H1 (cell line): Measurements from ENCODE around the gene CBARP. TPM values are rescaled to one million over a fixed set of nuclear protein-coding genes. Genes with fewer than 3 reads are reported as not detected.

Experiments
- CTCF ChIA-PET: fragments of 300-600 bp; sonication (Branson Sonifier 250); formaldehyde crosslinking; loops from one replicate; lab custom pipeline; 2021; ENCODE audit not compliant: partially characterized antibody; lab: Charles Lee
- POLR2A ChIA-PET: fragments of 300-600 bp; sonication (Branson Sonifier 250); formaldehyde crosslinking; loops from one replicate; lab custom pipeline; 2021; ENCODE audit warnings: inconsistent platforms; ENCODE audit not compliant: partially characterized antibody; lab: Charles Lee
- DNase-seq, 2 experiments: peaks; one replicate each; pipeline versions ENCODE4 v3.0.0 to v3.0.0-alpha.2; 2010 to 2022; ENCODE audit warnings: low spot score in 2 of 2, low read depth in 1 of 2, mixed read lengths in 1 of 2
- FAIRE-seq: peaks from 2 replicates; lab custom pipeline; 2011; peaks lifted over from hg19 to GRCh38; lab: Jason Lieb, UNC
- H2AFZ ChIP-seq: 2 replicates; pipeline ENCODE4 v1.8.1; 2012; ENCODE audit warnings: low read length, inconsistent platforms
- H2AK5ac ChIP-seq: 2 replicates; pipeline ENCODE4 v1.6.1; 2013; ENCODE audit warnings: low read depth, low read length
- H2BK120ac ChIP-seq: replicated peaks from 2 replicates; pipeline ENCODE3; 2013; ENCODE audit warnings: low read depth, low read length, inconsistent platforms
- H2BK12ac ChIP-seq: 2 replicates; pipeline ENCODE4 v1.6.1; 2013; ENCODE audit warnings: low read depth, low read length
- H2BK15ac ChIP-seq: 2 replicates; pipeline ENCODE4 v1.6.1; 2013; ENCODE audit warnings: low read length
- H2BK20ac ChIP-seq: 2 replicates; pipeline ENCODE4 v1.6.1; 2013; ENCODE audit warnings: low read length
- H2BK5ac ChIP-seq: 2 replicates; pipeline ENCODE4 v1.6.1; 2013; ENCODE audit warnings: low read depth, low read length
- H3K14ac ChIP-seq: 2 replicates; pipeline ENCODE4 v1.6.1; 2013; ENCODE audit warnings: inconsistent platforms; ENCODE audit not compliant: insufficient read length
- H3K18ac ChIP-seq: 2 replicates; pipeline ENCODE4 v1.6.1; 2013; ENCODE audit warnings: low read length; ENCODE audit errors: extremely low read depth
- H3K23ac ChIP-seq: 2 replicates; pipeline ENCODE4 v1.6.1; 2013; ENCODE audit warnings: inconsistent platforms; ENCODE audit not compliant: insufficient read length
- H3K23me2 ChIP-seq: 2 replicates; pipeline ENCODE4 v1.6.1; 2013; ENCODE audit warnings: low read depth, low read length
- H3K27ac ChIP-seq: 2 replicates; pipeline ENCODE4 v1.6.1; 2011; ENCODE audit warnings: low read depth, low read length, inconsistent platforms
- H3K27me3 ChIP-seq, 4 experiments: replicated peaks in 1 of 4; 1 replicate in 1 of 4; 2 replicates in 3 of 4; pipeline versions ENCODE4 v1.6.1 to v1.8.1; 2011 to 2013; ENCODE audit warnings: low read length in 3 of 4, mild to moderate bottlenecking in 3 of 4, inconsistent platforms in 2 of 4, mixed read lengths in 2 of 4, moderate library complexity in 1 of 4; ENCODE audit not compliant: control insufficient read depth in 3 of 4, insufficient read depth in 3 of 4; ENCODE audit errors: extremely low read depth in 1 of 4
- H3K36me3 ChIP-seq, 4 experiments: 2 replicates each; pipeline versions ENCODE4 v1.6.1 to v1.8.1; 2011 to 2013; ENCODE audit warnings: mild to moderate bottlenecking in 4 of 4, low read length in 3 of 4, moderate library complexity in 2 of 4, control low read depth in 1 of 4, inconsistent platforms in 1 of 4; ENCODE audit not compliant: insufficient read depth in 4 of 4, control insufficient read depth in 2 of 4
- H3K4ac ChIP-seq: replicated peaks from 2 replicates; pipeline ENCODE3; 2013; ENCODE audit warnings: low read length, low read depth, mixed read lengths, inconsistent platforms; ENCODE audit not compliant: insufficient read length
- H3K4me1 ChIP-seq, 4 experiments: replicated peaks in 1 of 4; 1 replicate in 1 of 4; 2 replicates in 3 of 4; pipeline versions ENCODE4 v1.6.1 to v1.8.1; 2011 to 2013; ENCODE audit warnings: low read length in 3 of 4, inconsistent platforms in 2 of 4, mixed read lengths in 1 of 4; ENCODE audit not compliant: insufficient read depth in 4 of 4, control insufficient read depth in 3 of 4
- H3K4me2 ChIP-seq, 2 experiments: 2 replicates each; pipeline versions ENCODE4 v1.6.1 to v1.8.1; 2011 to 2013; ENCODE audit warnings: low read depth in 2 of 2, low read length in 2 of 2, control low read depth in 1 of 2, inconsistent platforms in 1 of 2, mild to moderate bottlenecking in 1 of 2; ENCODE audit not compliant: insufficient read depth in 1 of 2
- H3K4me3 ChIP-seq, 4 experiments: fragments of 200-600, 300-600 bp in 1 of 4; sonication (generic), shearing (Covaris generic), sonication (Bioruptor Twin) in 1 of 4; 2 replicates each; pipeline versions ENCODE4 v1.5.1 to v1.8.1; 2011 to 2016; ENCODE audit warnings: low read length in 4 of 4, low read depth in 3 of 4, control low read depth in 2 of 4, inconsistent platforms in 2 of 4, mild to moderate bottlenecking in 2 of 4, mixed read lengths in 1 of 4, moderate library complexity in 1 of 4; ENCODE audit not compliant: insufficient read depth in 2 of 4; ENCODE audit errors: extremely low read depth in 1 of 4
- H3K56ac ChIP-seq: replicated peaks from 2 replicates; pipeline ENCODE3; 2013; ENCODE audit warnings: low read depth, mild to moderate bottlenecking, mixed read lengths, low read length, inconsistent platforms; ENCODE audit not compliant: insufficient read length
- H3K79me1 ChIP-seq: 2 replicates; pipeline ENCODE4 v1.6.1; 2013; ENCODE audit warnings: low read depth, low read length, control low read depth
- H3K79me2 ChIP-seq, 2 experiments: 2 replicates each; pipeline versions ENCODE4 v1.6.1 to v1.8.1; 2012 to 2013; ENCODE audit warnings: low read length in 2 of 2, mild to moderate bottlenecking in 2 of 2, inconsistent platforms in 1 of 2; ENCODE audit not compliant: insufficient read depth in 2 of 2, control insufficient read depth in 1 of 2
- H3K9ac ChIP-seq, 4 experiments: replicated peaks in 1 of 4; 1 replicate in 1 of 4; 2 replicates in 3 of 4; pipeline versions ENCODE4 v1.6.1 to v1.8.1; 2011 to 2013; ENCODE audit warnings: low read depth in 3 of 4, low read length in 3 of 4, control low read depth in 2 of 4, mild to moderate bottlenecking in 2 of 4, moderate library complexity in 2 of 4, inconsistent platforms in 1 of 4; ENCODE audit errors: extremely low read depth in 1 of 4
- H3K9me3 ChIP-seq, 2 experiments: 2 replicates each; pipeline versions ENCODE4 v1.6.1 to v1.8.1; 2012 to 2013; ENCODE audit warnings: mild to moderate bottlenecking in 2 of 2, moderate library complexity in 2 of 2, control low read depth in 1 of 2, inconsistent platforms in 1 of 2, low read depth in 1 of 2, low read length in 1 of 2, mixed read lengths in 1 of 2; ENCODE audit not compliant: insufficient read depth in 2 of 2
- H4K20me1 ChIP-seq, 2 experiments: replicated peaks in 1 of 2; 2 replicates each; pipeline versions ENCODE3 to v1.8.1; 2011 to 2013; ENCODE audit warnings: inconsistent platforms in 2 of 2, low read length in 2 of 2, mild to moderate bottlenecking in 1 of 2; ENCODE audit not compliant: insufficient read depth in 2 of 2, control insufficient read depth in 1 of 2
- H4K5ac ChIP-seq: 2 replicates; pipeline ENCODE4 v1.6.1; 2013; ENCODE audit warnings: low read length, low read depth, mixed read lengths, inconsistent platforms; ENCODE audit not compliant: insufficient read length
- H4K8ac ChIP-seq: 2 replicates; pipeline ENCODE4 v1.8.0; 2013; ENCODE audit warnings: mild to moderate bottlenecking, moderate library complexity, low read length, inconsistent platforms; ENCODE audit not compliant: insufficient read depth; ENCODE audit errors: extremely low read depth
- H4K91ac ChIP-seq: replicated peaks from 2 replicates; pipeline ENCODE3; 2013; ENCODE audit warnings: low read length, mixed read lengths, inconsistent platforms; ENCODE audit not compliant: insufficient read length
- RFX5 ChIP-seq: IDR thresholded peaks from 2 replicates; pipeline ENCODE4 v1.6.1; 2011; ENCODE audit warnings: low read depth, low read length, improper control_type of control experiment, borderline replicate concordance
- WGBS, 2 experiments: shearing (Covaris generic) in 1 of 2; methylation state at CpG; one replicate each; pipeline versions ENCODE4 v1.1.6 to v1.1.7; 2013 to 2015; ENCODE audit warnings: low lambda C conversion rate in 2 of 2, mixed read lengths in 2 of 2, inconsistent platforms in 1 of 2, low coverage in 1 of 2, missing lambda C conversion rate in 1 of 2; ENCODE audit not compliant: insufficient replicate concordance in 2 of 2, insufficient coverage in 1 of 2, insufficient read length in 1 of 2; ENCODE audit errors: extremely low coverage in 1 of 2, missing lambda C conversion rate in 1 of 2; 5-methylcytosine and 5-hydroxymethylcytosine counted together
- polyA plus RNA-seq, 7 experiments: library from polyadenylated mRNA; depleted of rRNA in 3 of 7; stranded (reverse) in 5 of 7; unstranded in 2 of 7; fragments of >200 nt in 5 of 7; fragments of 200-250 nt in 2 of 7; gene quantifications; 1 replicate in 5 of 7; 2 replicates in 1 of 7; 4 replicates in 1 of 7; pipeline versions ENCODE4 v1.2.1 to v1.2.3, GENCODE V29; 2011 to 2013; ENCODE audit warnings: missing spikeins in 2 of 7, mixed read lengths in 2 of 7
- total RNA-seq: library from RNA; stranded (reverse); fragmentation: NEBNext Ultra II Directional; extraction: Animal tissue kit (Norgen Biotek cat#: 25700); gene quantifications from 2 replicates; pipeline ENCODE4 v1.2.1, GENCODE V29; 2021

Gene CBARP
- total and polyA plus RNA-seq, 2 of the 8 experiments (the other 6 are each of a cell fraction or from before 2014, with no cell fraction given): 4.9 to 14.7 TPM

DNA sequence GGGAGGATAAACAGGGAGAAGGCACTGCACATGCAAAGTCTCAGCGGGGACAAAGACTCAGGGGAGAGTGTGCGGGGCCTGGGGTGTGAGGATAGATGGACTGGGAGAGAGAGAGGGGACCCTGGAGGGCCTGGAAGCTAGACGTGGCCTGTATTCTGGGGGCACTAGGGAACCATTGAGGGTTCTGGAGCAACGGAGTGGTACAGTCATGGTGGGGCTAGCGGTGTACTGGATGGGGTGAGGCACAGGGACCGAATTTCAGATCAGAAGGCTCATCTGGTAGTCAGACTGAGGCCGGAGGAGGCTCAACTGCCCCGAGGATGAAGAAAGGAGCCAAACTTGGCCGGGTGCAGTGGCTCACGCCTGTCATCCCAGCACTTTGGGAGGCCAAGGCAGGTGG is 55.7 kb downstream of the CBARP start:
- Histone ChIP-seq H3K36me3 (no peaks in the 10 kb centered on the region), H2BK15ac (peak overlapping the region; percentile 88; the same call in 1 of the 2 replicates), H2BK120ac (no peak overlapping the region), H3K9ac (peak overlapping the region in 2 of 4 experiments; percentile 29 to 47; a peak in 2 of 7 replicates), H3K4me3 (no peak overlapping the region), H3K27me3 (no peaks in the 10 kb centered on the region), H3K18ac (peak overlapping the region; percentile 62; the same call in 1 of the 2 replicates), H3K23ac (no peak overlapping the region), H3K14ac (no peak overlapping the region), H2AFZ (no peak overlapping the region), H2BK5ac (peak overlapping the region; percentile 66; the same call in 1 of the 2 replicates), H4K91ac (peak overlapping the region; percentile 73), H4K5ac (no peak overlapping the region), H2BK12ac (0 out of 2 replicates have a peak overlapping the region, but pooled peaks have one; percentile 60), H3K79me2 (no peaks in the 10 kb centered on the region), H4K20me1 (no peaks in the 10 kb centered on the region), H3K79me1 (no peaks in the 10 kb centered on the region), H3K4me1 (peaks cover 3 to 18% (median 9%) of the 10 kb centered on the region in 4 experiments), H3K56ac (no peak overlapping the region), H3K4ac (no peak overlapping the region), H3K27ac (no peak overlapping the region), H4K8ac (no peak overlapping the region), H2AK5ac (0 out of 2 replicates have a peak overlapping the region, but pooled peaks have one; percentile 93), H3K23me2 (no peaks in the 10 kb centered on the region), H3K4me2 (peak overlapping the region in 1 of 2 experiments; percentile 24; a peak in 1 of 4 replicates), H2BK20ac (peak overlapping the region; percentile 93; the same call in 1 of the 2 replicates), H3K9me3 (no peaks in the 10 kb centered on the region)
- ChIA-PET POLR2A (interaction anchor here (0.7 to 2.1 kb wide), 3 partner anchors 11 to 22 kb away, joined by 3 to 6 read pairs (median 4); no protein-coding TSS in a partner anchor), CTCF (interaction anchor here (0.9 to 2.9 kb wide), 4 partner anchors 40 to 69 kb away, joined by 3 to 7 read pairs (median 5); no protein-coding TSS in a partner anchor)
- FAIRE-seq: no peak
- no peak for TF ChIP-seq RFX5
- 86% methylated on average over 10 of the region's 10 CpGs; no CpG with 5 or more reads in 1 of the 2 experiments for WGBS, 2 experiments
- no peak for DNase-seq
